H1 (cell line): ENCODE measurements around the gene MBP. TPM values are rescaled to one million over a fixed set of nuclear protein-coding genes. Genes with fewer than 3 reads are reported as not detected.

Source experiments
- ATF3 ChIP-seq: IDR thresholded peaks from 2 replicates; pipeline ENCODE4 v1.6.1; 2011; ENCODE audit warnings: low read depth, mild to moderate bottlenecking, low read length; ENCODE audit not compliant: insufficient read depth
- KDM4A ChIP-seq: IDR thresholded peaks from one replicate; pipeline ENCODE4 v1.7.1; 2012; ENCODE audit warnings: low read depth, mild to moderate bottlenecking, moderate library complexity, low read length, inconsistent platforms; ENCODE audit not compliant: severe bottlenecking
- MAX ChIP-seq: IDR thresholded peaks from 2 replicates; pipeline ENCODE4 v1.6.1; 2012; ENCODE audit warnings: inconsistent platforms
- PHF8 ChIP-seq: fragments of 200-600 bp; sonication (generic); conservative IDR thresholded peaks from 2 replicates; pipeline ENCODE4 v1.7.1; 2012; ENCODE audit warnings: low read depth, mild to moderate bottlenecking, inconsistent platforms, low read length, moderate library complexity
- SIX5 ChIP-seq: IDR thresholded peaks from 2 replicates; pipeline ENCODE4 v1.6.1; 2011; ENCODE audit warnings: mild to moderate bottlenecking, low read depth, low read length
- polyA plus RNA-seq, 7 experiments: library from polyadenylated mRNA; depleted of rRNA in 3 of 7; stranded (reverse) in 5 of 7; unstranded in 2 of 7; fragments of >200 nt in 5 of 7; fragments of 200-250 nt in 2 of 7; gene quantifications; 1 replicate in 5 of 7; 2 replicates in 1 of 7; 4 replicates in 1 of 7; pipeline versions ENCODE4 v1.2.1 to v1.2.3, GENCODE V29; 2011 to 2013; ENCODE audit warnings: missing spikeins in 2 of 7, mixed read lengths in 2 of 7
- total RNA-seq: library from RNA; stranded (reverse); fragmentation: NEBNext Ultra II Directional; extraction: Animal tissue kit (Norgen Biotek cat#: 25700); gene quantifications from 2 replicates; pipeline ENCODE4 v1.2.1, GENCODE V29; 2021

Gene MBP
- total and polyA plus RNA-seq, 2 of the 8 experiments (the other 6 are each of a cell fraction or from before 2014, with no cell fraction given): 7.7 to 19.2 TPM

GRCh38 chr18:77058290-77058835, 74.2 kb downstream of the MBP start (continued):
- TF ChIP-seq MAX (no peak), KDM4A (no peak), SIX5 (no peak), PHF8 (no peak), ATF3 (no peak)
